GM19452 (cell line): ENCODE data around the gene PLXNA2.

Source experiments
- ATAC-seq: cut with Tn5 transposase; IDR thresholded peaks from one replicate; pipeline ENCODE4 v1.9.1; 2021; ENCODE audit not compliant: unreplicated experiment

The PLXNA2 gene

GRCh38 chr1:208000504-208000903 lies 243.7 kb downstream of the PLXNA2 start:
- no peak for ATAC-seq

- no peak for ATAC-seq
Measured at GRCh38 chr1:207999972-208000371, 244.2 kb downstream of the PLXNA2 start.

- no peak for ATAC-seq
Measured at GRCh38 chr1:207999274-207999915, 244.8 kb downstream of the PLXNA2 start.

- ATAC-seq: no peak
Measured at GRCh38 chr1:207998691-207999090, 245.5 kb downstream of the PLXNA2 start.

GRCh38 chr1:207997486-207998268 lies 246.5 kb downstream of the PLXNA2 start:
- no peak for ATAC-seq

- ATAC-seq: no peak
Measured at GRCh38 chr1:207996636-207997035, 247.5 kb downstream of the PLXNA2 start.

GRCh38 chr1:207995576-207995975 lies 248.6 kb downstream of the PLXNA2 start:
- ATAC-seq: no peak

GRCh38 chr1:207993477-207994445 lies 250.4 kb downstream of the PLXNA2 start:
- no peak for ATAC-seq

- ATAC-seq: no peak
Measured at GRCh38 chr1:207992677-207993236, 251.4 kb downstream of the PLXNA2 start.

GRCh38 chr1:207991583-207992026 lies 252.6 kb downstream of the PLXNA2 start:
- ATAC-seq: no peak

GRCh38 chr1:207990876-207991582 lies 253.2 kb downstream of the PLXNA2 start:
- ATAC-seq: no peak

GRCh38 chr1:207990455-207990854 lies 253.7 kb downstream of the PLXNA2 start:
- ATAC-seq: no peak

GRCh38 chr1:207988326-207989165 lies 255.6 kb downstream of the PLXNA2 start:
- ATAC-seq: no peak

GRCh38 chr1:207987164-207987563 lies 257.0 kb downstream of the PLXNA2 start:
- no peak for ATAC-seq

- ATAC-seq: no peak
Measured at GRCh38 chr1:207985996-207986395, 258.2 kb downstream of the PLXNA2 start.

GRCh38 chr1:207984831-207985572 lies 259.2 kb downstream of the PLXNA2 start:
- ATAC-seq: no peak

GRCh38 chr1:207983044-207983635 lies 261.0 kb downstream of the PLXNA2 start:
- ATAC-seq: no peak

- no peak for ATAC-seq
Measured at GRCh38 chr1:207981976-207982375, 262.2 kb downstream of the PLXNA2 start.
